GM19395 (cell line): ENCODE measurements around the gene GJB3.
"Not testable (repeated sequence)": the region's sequence is repeated elsewhere in the genome, so short reads cannot be mapped to it uniquely, and the experiment has no call there.

Source experiments
- ATAC-seq: cut with Tn5 transposase; IDR thresholded peaks from one replicate; pipeline ENCODE4 v1.9.1; 2021; ENCODE audit warnings: mild to moderate bottlenecking, moderate library complexity; ENCODE audit not compliant: unreplicated experiment

The GJB3 gene

DNA sequence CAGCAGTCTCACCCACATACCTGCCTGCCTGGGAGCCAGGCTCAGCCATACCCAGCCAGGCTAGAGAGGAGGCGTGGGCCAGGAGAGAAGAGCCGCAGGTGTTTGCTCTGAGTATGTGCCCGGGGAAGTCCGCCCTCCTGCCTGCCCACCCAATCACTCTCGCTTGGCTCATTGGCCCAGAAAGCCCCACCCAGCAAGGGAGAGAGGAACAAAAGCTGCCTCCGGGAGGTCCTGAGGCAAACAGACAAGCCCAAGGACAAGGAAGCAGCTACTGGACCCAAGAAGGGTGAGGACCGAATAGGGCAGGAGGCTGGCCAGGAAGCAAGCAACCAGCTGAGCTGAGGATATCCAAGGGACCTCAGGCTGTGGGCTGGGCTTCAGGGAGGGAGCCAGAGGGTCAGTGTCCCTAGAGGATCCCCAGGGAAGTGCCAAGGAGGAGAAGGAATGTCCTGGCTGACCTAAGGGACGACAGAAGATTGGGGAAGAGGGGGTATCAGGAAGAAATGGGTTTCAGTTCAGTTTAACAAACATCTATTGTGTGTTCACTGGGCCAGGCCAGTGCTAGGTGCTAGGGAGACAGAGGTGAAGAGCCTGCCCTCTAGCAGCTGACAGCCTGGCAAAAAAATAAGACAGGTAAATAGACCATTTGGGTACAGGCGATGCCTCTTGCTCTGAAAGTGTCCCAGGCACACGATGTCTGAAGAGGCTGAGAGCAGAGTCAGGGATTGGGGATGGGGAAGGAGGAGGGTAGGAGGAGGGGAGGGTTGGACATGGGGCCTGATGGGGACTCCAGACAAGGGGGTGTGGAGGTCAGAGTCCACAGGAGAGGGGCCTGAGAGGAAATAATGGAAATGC lies 21.3 kb upstream of the GJB3 start, which contains the start of gene GJB4:
Gene GJB4, plus strand, starts transcription at position 238 of the 855 bp plus-strand sequence. CDS start 1,515 bp downstream, outside the sequence.
- ATAC-seq, result no peak

GRCh38 chr1:34761176-34761761 lies 19.7 kb upstream of the GJB3 start:
- ATAC-seq, result no peak

DNA sequence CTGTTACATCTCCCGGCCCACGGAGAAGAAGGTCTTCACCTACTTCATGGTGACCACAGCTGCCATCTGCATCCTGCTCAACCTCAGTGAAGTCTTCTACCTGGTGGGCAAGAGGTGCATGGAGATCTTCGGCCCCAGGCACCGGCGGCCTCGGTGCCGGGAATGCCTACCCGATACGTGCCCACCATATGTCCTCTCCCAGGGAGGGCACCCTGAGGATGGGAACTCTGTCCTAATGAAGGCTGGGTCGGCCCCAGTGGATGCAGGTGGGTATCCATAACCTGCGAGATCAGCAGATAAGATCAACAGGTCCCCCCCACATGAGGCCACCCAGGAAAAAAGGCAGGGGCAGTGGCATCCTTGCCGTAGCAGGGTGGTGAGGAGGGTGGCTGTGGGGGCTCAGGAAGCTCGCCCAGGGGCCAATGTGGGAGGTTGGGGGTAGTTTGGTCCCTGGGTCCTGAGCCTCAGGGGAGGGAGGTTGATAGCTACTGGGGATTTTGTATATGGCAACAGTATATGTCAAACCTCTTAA lies 19.2 kb upstream of the GJB3 start:
- ATAC-seq, result no peak

GRCh38 chr1:34762474-34763141 lies 18.4 kb upstream of the GJB3 start:
- no peak for ATAC-seq

DNA sequence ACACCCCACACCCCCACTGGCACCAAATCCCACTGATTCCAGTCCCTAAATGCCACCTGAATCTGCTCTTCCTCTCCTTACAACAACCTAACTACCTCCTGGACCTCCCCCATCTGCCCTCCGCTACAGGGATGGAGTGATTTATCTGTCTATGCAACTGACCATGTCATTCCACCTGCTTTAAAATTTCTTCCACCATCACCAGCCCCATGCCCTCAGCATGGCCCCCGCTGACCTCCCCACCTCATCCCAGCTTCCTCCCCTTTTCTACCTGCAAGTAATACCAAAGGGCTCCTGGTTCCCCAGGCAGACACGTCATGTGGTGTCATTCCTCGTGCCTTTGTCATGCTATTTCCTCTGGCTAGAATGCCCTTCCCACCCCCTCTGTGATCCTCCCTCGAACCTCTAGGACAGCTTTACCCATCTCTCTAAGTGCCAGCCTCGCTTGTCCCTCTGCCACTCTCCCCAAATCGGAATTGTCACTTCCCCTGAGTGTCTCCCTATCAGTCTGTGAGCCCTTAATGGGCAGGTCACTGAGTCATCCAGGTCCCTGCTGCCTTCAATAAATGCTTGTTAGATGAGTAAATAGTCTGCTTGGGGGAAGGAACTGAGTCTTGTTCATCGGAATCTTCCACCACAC lies 17.8 kb upstream of the GJB3 start:
- no peak for ATAC-seq

GRCh38 chr1:34768856-34769255 lies 12.2 kb upstream of the GJB3 start:
- no peak for ATAC-seq

DNA sequence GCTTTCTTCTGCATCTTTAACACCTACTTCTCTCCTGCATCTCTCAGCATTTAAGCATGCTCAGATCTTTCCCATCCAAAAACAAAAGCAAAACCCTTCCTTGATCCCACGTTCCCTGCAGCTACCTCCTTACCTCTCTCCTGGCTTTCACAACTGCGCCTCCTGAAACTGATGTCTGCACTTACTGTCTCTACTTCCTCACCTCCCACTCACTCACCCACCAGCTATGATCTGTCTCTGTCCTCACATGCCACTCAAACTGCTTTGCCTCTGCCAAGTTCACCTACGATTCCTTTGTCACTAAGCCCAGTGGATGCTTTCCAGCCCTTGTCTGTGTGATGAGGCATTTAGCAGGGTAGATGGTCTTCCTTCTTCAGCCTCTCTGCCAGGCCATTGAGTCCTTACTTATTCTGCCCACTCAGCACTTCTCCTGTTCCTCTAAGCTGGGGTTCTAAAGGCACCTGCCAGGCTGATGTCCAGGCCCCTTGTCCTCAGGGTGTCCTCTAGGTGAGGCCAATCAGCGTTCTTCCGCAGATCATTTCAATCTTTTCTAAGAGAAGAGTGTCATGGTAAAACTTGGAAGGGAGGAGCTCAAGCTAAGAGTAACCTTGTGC lies 10.0 kb upstream of the GJB3 start:
- no peak for ATAC-seq

GRCh38 chr1:34771573-34772371 lies 9.2 kb upstream of the GJB3 start:
- no peak for ATAC-seq

DNA sequence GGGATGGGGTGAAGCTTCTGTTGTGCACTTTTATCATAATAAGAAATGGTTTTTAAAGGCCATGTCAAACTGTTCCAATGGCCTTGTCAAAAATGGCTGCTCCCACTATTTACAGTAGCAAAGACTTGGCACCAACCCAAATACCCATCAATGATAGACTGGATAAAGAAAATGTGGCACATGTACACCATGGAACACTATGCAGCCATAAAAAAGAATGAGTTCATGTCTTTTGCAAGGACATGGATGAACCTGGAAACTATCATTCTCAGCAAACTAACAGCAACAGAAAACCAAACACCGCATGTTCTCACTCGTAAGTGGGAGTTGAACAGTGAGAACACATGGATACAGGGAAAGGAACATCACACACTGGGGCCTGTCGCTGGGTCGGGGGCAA lies 7.9 kb upstream of the GJB3 start:
- not testable (repeated sequence) for ATAC-seq

GRCh38 chr1:34774957-34775356 lies 6.1 kb upstream of the GJB3 start:
- ATAC-seq, result no peak

DNA sequence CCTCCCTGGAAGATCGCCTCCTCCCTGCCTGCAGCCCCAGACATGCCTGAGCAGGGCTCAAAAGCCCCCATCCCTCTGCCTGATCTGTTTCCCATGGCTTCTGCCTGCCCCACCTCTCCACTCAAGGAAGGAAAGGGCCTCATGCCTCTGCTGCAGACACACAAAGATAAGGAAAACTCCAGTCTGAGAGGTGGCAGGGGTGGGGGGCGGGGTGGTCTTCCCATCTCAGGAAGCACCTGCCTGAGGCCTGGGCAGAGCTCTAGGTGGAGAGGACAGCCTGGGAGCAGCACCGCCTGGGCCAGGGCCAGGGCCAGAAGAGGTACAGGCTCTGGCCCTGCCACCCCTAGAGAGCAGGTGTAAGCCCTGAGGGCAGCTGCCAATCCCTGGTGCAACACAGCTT lies 4.1 kb upstream of the GJB3 start:
- no peak for ATAC-seq

GRCh38 chr1:34777519-34778321 lies 3.3 kb upstream of the GJB3 start:
- ATAC-seq, result no peak

- ATAC-seq, result no peak
Measured at GRCh38 chr1:34778381-34778780, 2.6 kb upstream of the GJB3 start.

DNA sequence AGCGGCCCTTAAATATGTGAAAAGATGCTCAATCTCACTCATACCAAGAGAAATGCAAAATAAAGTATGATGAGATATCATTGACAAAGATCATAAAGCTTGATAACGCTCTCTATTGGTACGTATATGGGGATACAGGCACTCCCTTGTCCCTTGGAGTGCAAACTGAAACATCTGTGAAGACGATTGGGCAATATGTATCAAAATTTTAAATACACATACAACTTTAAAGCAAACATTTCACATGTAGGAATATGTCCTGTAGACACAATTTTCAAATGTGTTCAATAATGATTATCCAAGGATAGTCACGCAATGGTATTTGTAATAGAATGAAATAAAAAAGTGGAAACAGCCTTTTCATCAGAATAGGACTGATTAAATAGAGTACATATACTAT lies 2.0 kb upstream of the GJB3 start:
- ATAC-seq, result no peak

DNA sequence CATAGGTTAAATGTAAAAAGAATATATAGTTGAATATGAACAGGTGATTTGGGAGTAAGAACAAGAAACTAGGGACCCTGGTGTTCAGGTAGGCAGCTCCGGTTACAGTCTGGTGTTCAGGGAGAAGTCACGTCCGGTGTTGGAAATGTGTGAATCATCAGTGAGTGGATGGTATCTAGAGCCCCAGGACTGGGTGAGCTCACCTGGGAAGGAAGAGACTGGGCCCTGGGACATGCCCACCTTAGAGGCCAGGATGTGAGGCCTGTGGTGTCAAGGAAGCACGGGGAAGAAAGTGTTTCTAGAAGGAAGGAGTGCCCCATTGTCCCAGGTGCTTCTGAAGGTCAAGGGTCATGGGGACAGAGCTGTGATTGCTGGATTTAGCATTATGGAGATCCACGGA lies 1.5 kb upstream of the GJB3 start:
- no peak for ATAC-seq

DNA sequence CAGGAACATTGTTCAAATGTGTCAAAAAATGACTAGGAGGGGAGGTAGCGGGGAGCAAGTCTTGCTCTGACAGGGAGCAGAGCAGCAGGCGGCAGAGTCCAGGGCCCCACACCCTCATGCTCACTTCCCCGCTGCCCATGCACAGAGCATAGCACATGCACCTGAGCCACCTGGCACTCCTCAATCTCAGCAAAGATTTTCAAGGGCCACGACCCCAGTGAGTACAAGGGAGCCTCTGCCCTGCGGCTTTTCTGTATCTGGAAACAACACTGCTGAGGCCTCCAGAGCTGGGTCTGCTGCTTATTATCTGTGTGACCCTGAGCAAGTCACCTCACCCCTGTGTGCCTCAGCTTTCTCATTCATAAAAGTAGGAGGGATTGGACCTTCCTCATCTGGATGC lies 1.1 kb upstream of the GJB3 start:
- ATAC-seq, result no peak

- no peak for ATAC-seq
Measured at GRCh38 chr1:34780528-34780927, 486 bp upstream of the GJB3 start.

GRCh38 chr1:34781844-34782391 lies 904 bp downstream of the GJB3 start:
- no peak for ATAC-seq

DNA sequence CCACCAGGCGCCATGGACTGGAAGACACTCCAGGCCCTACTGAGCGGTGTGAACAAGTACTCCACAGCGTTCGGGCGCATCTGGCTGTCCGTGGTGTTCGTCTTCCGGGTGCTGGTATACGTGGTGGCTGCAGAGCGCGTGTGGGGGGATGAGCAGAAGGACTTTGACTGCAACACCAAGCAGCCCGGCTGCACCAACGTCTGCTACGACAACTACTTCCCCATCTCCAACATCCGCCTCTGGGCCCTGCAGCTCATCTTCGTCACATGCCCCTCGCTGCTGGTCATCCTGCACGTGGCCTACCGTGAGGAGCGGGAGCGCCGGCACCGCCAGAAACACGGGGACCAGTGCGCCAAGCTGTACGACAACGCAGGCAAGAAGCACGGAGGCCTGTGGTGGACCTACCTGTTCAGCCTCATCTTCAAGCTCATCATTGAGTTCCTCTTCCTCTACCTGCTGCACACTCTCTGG lies 3.8 kb downstream of the GJB3 start:
- no peak for ATAC-seq
